ENCODE measurements around the gene LMNA. TPM values are rescaled to one million over a fixed set of nuclear protein-coding genes. Genes with fewer than 3 reads are reported as not detected.

LMNA gene
- total RNA-seq, 1 donor from 2014 or later: 20.5 TPM

DNA sequence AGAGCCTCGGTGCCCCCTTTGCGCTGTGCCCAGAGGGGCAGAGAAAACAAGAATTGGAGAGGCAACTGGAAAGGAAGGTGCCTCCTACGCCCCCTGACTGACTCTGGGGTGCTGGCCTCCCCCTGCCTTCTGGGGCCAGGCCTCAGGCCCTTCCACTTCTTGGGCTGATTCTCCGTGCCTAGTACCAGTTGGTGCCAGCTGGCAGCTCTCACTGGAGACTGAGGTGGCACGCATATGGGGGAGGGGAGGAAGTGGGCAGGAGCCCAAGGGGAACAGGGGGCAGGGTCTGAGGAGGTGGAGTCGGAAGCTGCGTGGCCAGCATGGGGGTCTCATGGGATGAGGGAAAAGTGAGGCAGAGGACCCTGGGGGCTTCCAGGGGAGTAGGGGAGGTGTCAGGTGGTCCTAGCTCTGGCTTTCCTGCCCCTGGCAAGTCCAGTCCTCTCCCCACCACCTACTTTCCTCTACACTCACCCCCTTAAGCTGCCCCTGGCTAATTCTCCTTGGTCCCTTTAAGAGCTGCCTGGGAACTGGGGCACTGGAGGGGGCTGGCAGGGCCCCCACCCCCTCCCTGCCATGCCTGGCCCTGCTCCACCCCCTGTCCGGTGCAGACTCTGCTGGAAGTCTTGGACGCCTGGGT is 32.4 kb downstream of the LMNA start:
- H3K4me1 ChIP-seq: peaks cover 40% of the 10 kb centered on the region
- peak overlapping the region; percentile 67 for H3K4me2 ChIP-seq
- no peak overlapping the region for H3K9ac ChIP-seq
- peak overlapping the region; percentile 74 for H3K4me3 Mint-ChIP-seq
- peak overlapping the region; percentile 53 for H2AFZ ChIP-seq (replicated peaks)
- TF ChIP-seq, protein P1, sequence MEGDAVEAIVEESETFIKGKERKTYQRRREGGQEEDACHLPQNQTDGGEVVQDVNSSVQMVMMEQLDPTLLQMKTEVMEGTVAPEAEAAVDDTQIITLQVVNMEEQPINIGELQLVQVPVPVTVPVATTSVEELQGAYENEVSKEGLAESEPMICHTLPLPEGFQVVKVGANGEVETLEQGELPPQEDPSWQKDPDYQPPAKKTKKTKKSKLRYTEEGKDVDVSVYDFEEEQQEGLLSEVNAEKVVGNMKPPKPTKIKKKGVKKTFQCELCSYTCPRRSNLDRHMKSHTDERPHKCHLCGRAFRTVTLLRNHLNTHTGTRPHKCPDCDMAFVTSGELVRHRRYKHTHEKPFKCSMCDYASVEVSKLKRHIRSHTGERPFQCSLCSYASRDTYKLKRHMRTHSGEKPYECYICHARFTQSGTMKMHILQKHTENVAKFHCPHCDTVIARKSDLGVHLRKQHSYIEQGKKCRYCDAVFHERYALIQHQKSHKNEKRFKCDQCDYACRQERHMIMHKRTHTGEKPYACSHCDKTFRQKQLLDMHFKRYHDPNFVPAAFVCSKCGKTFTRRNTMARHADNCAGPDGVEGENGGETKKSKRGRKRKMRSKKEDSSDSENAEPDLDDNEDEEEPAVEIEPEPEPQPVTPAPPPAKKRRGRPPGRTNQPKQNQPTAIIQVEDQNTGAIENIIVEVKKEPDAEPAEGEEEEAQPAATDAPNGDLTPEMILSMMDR (IDR thresholded peaks at IDR 0.05): no peak
- no peak for TF ChIP-seq EZH2phosphoT487 (IDR thresholded peaks at IDR 0.05)
- TF ChIP-seq EZH2 (IDR thresholded peaks at IDR 0.05): no peak
- DNase-seq (ENCODE audit: low spot score): no peak
- no peak overlapping the region for H3K27ac ChIP-seq
- H3K36me3 Mint-ChIP-seq: no peaks in the 10 kb centered on the region
- H3K4me1 Mint-ChIP-seq: peaks cover 46% of the 10 kb centered on the region
- no peaks in the 10 kb centered on the region for H3K36me3 ChIP-seq
- no peaks in the 10 kb centered on the region for H3K9me3 Mint-ChIP-seq
- H3K79me2 ChIP-seq (ENCODE audit: low read depth): no peaks in the 10 kb centered on the region
- no peak overlapping the region for H3K27ac Mint-ChIP-seq
- no peaks in the 10 kb centered on the region for H3K9me3 ChIP-seq (ENCODE audit: low read depth)
- H3K27me3 Mint-ChIP-seq (ENCODE audit: insufficient read depth, low read depth): peaks cover 11% of the 10 kb centered on the region
- H4K20me1 ChIP-seq (ENCODE audit: low read depth): no peaks in the 10 kb centered on the region
- H3F3A ChIP-seq (ENCODE audit: low read depth): peaks cover 23% of the 10 kb centered on the region
- peak overlapping the region; percentile 22 for H3K4me3 ChIP-seq
- H3K27me3 ChIP-seq: peaks cover 6% of the 10 kb centered on the region

DNA sequence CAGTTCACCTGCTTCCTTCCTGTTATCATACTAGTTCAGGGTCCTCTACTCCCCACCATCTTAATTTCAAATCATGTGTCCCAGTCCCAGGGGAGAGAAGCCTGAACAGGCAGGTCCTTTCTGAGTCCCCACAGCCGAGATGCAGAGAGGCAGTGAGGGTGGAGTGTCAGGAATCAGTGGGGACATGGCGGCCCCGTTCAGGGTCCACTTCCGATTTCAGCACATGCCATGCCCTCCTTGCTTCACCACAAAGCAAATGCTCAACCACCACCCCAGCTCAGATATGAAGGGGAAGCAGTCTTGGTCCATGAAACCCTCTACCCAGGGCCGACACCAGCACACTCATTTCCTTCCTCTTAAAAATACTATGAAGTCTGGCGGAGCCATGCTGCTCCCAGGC is 33.7 kb downstream of the LMNA start:
- Histone ChIP-seq H3K4me1 (peaks cover 40% of the 10 kb centered on the region), H3K9ac (no peak overlapping the region), H3K36me3 (no peaks in the 10 kb centered on the region), H2AFZ (replicated peaks) (no peak overlapping the region), H3K4me2 (no peak overlapping the region), H4K20me1 (ENCODE audit: low read depth) (no peaks in the 10 kb centered on the region), H3F3A (ENCODE audit: low read depth) (peaks cover 18% of the 10 kb centered on the region), H3K79me2 (ENCODE audit: low read depth) (no peaks in the 10 kb centered on the region), H3K27me3 (peaks cover 6% of the 10 kb centered on the region), H3K27ac (no peak overlapping the region), H3K4me3 (no peak overlapping the region), H3K9me3 (ENCODE audit: low read depth) (no peaks in the 10 kb centered on the region)
- Mint-ChIP-seq H3K4me1 (peaks cover 57% of the 10 kb centered on the region), H3K4me3 (peak overlapping the region; percentile 22), H3K36me3 (no peaks in the 10 kb centered on the region), H3K27me3 (ENCODE audit: insufficient read depth, low read depth) (peaks cover 11% of the 10 kb centered on the region), H3K27ac (no peak overlapping the region), H3K9me3 (no peaks in the 10 kb centered on the region)
- TF ChIP-seq EZH2phosphoT487 (IDR thresholded peaks at IDR 0.05): no peak
- TF ChIP-seq, protein P1 (IDR thresholded peaks at IDR 0.05): no peak
- no peak for TF ChIP-seq EZH2 (IDR thresholded peaks at IDR 0.05)
- no peak for DNase-seq (ENCODE audit: low spot score)

DNA sequence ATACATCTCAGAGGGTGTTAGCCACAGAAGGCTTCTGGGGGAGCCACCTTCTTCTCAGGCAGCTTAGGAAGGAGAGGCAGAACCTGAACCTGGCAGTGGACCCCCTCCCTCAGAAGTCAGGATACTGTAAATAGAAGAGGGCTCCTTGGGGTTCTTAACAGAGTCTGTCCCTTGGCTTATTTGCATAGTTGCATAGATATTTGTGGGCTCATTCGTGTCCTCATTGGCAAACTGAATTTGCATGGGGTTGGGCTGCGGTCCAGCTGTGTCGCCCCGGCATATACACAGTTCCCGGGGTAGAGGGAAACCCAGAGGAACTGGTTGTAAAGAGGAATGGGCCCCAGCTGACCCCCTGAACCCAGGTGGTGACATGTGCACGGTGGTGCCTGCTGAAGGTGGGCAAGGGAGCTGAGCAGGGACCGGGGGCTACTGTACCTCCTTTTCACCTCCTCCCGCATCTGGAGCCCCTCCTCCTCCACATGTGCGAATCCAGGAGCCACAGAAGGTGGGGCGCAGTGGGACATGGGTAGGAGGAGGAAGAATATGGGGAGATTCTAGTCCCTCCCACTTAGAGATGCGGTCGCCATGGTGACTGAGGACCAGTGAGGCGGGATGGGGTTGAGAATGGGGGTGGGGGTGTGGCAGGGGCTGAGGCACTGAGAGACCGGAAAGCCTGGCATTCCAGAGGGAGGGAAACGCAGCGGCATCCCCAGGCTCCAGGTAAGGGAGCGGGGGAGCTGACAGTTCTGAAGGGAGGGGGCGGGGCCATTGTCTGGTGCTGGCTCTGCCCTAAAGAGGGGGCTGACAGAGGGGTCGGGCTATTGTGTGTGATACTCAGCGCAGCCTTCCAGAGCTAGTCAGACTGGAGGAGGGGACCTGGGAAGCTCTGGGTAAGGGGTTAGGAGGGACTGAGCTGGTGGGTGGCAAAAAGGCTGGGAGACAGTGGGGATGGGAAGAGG is 35.1 kb downstream of the LMNA start:
- peaks cover 11% of the 10 kb centered on the region for H3K27me3 Mint-ChIP-seq (ENCODE audit: insufficient read depth, low read depth)

More for the DNA sequence above, 35.1 kb downstream of the LMNA start:
- Histone ChIP-seq H3K27ac (no peak overlapping the region), H3K9ac (no peak overlapping the region), H3K9me3 (ENCODE audit: low read depth) (no peaks in the 10 kb centered on the region), H3K27me3 (peaks cover 6% of the 10 kb centered on the region), H4K20me1 (ENCODE audit: low read depth) (no peaks in the 10 kb centered on the region), H3F3A (ENCODE audit: low read depth) (peaks cover 17% of the 10 kb centered on the region), H3K36me3 (no peaks in the 10 kb centered on the region), H3K4me2 (peak overlapping the region; percentile 67), H3K4me1 (peaks cover 40% of the 10 kb centered on the region), H3K4me3 (peak overlapping the region; percentile 17), H2AFZ (replicated peaks) (no peak overlapping the region), H3K79me2 (ENCODE audit: low read depth) (no peaks in the 10 kb centered on the region)
- peaks cover 57% of the 10 kb centered on the region for H3K4me1 Mint-ChIP-seq
- H3K27ac Mint-ChIP-seq: no peak overlapping the region
- H3K36me3 Mint-ChIP-seq: no peaks in the 10 kb centered on the region
- TF ChIP-seq EZH2 (IDR thresholded peaks at IDR 0.05): no peak
- no peak for TF ChIP-seq EZH2phosphoT487 (IDR thresholded peaks at IDR 0.05)
- TF ChIP-seq, protein P1 (IDR thresholded peaks at IDR 0.05): no peak
- peak overlapping the region; percentile 75 for H3K4me3 Mint-ChIP-seq
- no peaks in the 10 kb centered on the region for H3K9me3 Mint-ChIP-seq
- peak; percentile 87 for DNase-seq (ENCODE audit: low spot score)
